GM19324 (cell line): ENCODE measurements around the gene ARFGAP1.

Experiments used
- ATAC-seq: cut with Tn5 transposase; IDR thresholded peaks from one replicate; pipeline ENCODE4 v1.9.1; 2021; ENCODE audit warnings: mild to moderate bottlenecking, moderate library complexity; ENCODE audit not compliant: unreplicated experiment, low FRiP score

ARFGAP1 gene

GRCh38 chr20:63272105-63273058 lies at the start of gene ARFGAP1:
Gene ARFGAP1 (plus strand): TSS chr20:63272813. CDS start chr20:63275581, 2,768 bp downstream.
- ATAC-seq: peak; percentile 93

DNA sequence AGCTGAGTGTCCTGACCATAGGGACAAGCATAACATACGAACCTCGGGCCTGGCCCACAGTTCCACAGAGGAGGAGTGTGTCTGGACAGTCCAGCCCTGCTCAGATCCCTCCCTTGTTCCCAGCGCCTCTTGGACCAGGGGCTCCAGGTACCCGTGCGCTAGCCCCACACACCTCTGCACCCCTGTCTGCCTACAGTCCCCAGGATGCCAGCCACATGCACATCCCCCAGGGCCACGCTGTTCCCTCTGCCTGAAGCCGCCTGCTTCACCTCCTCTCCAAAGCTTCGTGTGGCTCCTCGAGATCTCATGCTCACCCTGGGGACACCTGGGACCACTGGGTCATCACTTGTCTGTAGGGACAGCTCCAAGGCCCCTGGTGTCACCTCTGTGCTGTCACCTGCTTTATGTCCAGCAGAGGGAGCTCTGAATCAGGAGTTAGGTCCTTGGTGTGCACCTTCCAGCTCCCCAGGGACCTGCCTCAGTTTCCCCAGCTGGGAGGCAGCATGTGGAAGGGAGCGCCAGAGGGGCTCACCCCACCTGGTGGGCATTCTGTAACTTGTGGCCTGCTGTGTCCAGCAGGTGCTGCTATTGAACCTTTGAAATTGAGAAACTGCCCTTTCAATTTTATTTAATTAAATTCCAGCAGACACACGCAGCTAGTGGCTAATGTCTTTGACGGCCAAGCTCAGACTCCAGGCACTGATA lies 49.3 kb upstream of the ARFGAP1 start:
- no peak for ATAC-seq

DNA sequence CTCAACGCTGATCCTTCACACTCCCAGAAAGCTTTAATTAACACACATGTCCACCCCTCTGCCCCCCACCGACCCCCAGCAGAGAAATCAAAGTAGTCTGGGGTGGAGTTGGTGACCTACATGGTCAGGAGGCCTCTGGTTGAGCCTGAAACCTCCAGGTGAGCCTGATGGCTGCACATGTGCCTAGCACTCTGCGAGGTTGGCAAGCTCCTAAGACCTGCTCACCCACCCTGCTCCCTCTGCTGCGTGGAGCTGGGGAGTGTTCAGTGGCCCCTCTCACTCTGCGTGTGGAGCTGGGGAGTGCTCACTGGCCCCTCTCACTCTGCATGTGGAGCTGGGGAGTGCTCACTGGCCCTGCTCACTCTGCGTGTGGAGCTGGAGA lies 48.8 kb upstream of the ARFGAP1 start:
- ATAC-seq: no peak

DNA sequence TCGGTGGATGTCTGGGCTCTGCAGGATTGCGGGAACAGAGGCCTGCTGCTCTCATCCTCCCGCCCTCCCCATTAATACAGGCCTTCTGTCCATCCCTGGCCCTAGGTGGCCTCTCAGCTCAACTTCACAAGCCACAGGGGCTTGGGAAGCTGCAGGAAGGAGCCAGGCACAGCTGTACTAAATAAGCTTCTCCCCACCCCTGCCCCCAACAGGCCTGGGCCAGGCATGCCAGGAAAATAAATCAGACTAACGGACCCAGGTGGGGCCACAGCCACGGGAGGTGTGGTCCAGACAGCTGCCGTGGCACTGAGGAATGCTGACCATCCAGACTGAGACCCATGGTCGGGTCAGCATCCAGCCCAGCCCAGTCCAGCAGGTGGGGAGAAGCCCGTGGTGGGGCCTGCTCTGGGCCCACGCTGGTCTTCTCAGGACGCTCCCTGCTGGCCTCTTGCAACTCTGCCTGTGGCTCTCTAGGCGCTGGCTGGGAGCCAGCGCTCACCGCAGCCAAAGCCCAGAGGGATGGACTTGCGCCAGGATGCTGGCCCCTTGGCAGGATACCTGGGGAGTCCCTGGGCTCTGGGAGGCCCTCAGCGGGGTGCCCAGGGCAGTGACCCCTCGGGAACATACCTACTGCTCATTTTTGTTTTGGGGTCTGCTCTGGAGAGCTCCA lies 48.1 kb upstream of the ARFGAP1 start:
- ATAC-seq: no peak

DNA sequence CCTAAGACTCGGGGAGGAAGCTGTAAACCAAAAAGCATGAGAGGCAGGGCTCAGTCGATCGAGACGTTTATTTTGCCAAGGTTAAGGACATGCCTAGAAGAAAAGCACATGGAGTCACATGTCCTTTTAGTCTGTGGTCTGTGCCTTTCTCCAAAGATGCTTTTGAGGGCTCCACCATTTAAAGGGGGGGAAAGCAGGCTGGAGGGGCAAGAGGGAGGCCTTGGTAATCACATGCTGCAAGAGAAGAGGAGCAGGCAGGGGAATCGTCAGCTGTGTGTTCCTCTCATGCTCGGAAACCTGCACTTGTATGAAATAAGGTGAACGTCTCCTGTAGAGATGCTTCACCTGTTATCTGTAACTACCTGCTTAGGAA lies 47.5 kb upstream of the ARFGAP1 start:
- ATAC-seq: no peak

DNA sequence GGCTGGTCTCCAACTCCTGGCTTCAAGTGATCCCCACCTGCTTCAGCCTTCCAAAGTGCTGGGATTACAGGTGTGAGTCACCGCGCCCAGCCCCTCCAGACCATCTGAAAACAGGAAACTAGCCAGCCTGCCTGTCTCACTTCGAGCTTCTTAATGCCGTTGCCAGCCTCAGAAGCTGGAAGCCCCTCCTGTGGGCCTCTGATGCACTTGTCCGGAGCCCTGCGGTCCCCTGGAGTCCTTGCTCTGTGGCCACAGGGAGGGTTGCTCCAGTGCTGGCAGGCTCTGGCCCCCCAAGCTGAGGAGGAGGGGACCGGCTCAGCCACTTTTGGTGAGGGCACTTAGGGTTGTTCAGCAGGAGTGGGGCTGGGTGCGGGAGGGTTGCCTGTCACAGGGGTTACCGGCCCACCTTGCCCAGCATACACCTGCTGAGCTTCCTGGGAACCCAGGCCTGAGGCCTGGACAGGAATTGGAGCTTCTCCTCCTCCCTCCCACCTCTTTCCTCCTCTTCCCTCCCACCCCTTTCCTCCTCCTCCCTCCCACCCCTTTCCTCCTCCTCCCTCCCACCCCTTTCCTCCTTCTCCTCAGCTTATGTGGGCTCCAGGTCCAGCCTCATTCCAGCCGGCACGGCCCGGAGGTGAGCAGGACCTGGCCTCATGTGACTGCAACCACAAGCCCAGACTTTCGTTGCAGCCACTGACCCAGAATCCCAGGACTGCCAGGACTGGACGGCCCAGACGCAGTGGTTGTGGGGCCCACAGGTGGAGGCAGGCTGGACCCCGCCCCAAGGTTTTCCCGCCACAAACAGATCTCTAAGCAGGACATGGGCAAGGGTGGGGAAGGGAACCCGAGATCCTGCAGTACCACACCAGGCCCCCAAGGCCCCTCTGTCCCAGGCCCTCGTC lies 46.3 kb upstream of the ARFGAP1 start:
- no peak for ATAC-seq

GRCh38 chr20:63227260-63227659 lies 45.4 kb upstream of the ARFGAP1 start:
- ATAC-seq: no peak

DNA sequence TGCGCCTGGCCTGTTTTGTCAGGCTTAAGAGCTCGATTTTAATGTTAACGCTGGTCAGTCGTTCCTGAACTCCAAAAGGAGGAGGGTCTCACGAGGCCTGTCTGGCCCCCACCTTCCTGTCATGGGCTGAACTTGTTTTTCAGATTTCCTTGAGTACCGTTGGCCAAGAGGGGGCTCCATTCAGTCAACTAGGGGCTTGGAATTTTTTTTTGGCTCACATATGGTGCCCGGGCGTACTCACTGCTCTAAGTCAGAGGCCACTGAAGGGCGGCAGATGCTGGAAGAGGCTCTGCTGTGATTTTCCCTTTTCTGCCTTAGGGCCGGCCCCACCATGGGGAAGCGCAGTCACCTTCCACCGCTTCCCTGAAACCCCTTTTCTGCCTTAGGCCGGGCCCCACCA lies 43.8 kb upstream of the ARFGAP1 start:
- ATAC-seq: no peak

DNA sequence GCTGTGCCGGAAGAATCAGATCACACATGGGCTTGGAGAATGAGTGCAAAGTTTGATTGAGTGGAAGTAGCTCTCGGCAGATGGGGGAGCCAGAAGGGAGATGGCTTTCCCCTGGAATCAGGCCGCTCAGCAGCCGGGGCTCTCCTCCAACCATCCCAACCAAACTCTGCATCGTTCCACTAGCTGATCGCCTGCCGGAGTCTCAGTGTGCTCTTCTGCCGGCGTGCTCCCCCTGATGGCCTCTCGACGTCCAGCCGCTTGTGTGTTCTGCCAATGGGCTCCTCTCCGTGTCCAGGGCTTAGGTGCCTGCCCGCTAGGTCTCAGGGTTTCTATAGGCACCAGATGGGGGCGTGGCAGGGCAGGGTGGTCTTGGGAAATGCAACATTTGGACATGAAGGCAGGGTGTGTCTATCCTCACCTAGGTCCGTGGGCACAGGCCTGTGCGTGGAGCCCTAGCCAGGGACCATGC lies 41.8 kb upstream of the ARFGAP1 start:
- no peak for ATAC-seq

DNA sequence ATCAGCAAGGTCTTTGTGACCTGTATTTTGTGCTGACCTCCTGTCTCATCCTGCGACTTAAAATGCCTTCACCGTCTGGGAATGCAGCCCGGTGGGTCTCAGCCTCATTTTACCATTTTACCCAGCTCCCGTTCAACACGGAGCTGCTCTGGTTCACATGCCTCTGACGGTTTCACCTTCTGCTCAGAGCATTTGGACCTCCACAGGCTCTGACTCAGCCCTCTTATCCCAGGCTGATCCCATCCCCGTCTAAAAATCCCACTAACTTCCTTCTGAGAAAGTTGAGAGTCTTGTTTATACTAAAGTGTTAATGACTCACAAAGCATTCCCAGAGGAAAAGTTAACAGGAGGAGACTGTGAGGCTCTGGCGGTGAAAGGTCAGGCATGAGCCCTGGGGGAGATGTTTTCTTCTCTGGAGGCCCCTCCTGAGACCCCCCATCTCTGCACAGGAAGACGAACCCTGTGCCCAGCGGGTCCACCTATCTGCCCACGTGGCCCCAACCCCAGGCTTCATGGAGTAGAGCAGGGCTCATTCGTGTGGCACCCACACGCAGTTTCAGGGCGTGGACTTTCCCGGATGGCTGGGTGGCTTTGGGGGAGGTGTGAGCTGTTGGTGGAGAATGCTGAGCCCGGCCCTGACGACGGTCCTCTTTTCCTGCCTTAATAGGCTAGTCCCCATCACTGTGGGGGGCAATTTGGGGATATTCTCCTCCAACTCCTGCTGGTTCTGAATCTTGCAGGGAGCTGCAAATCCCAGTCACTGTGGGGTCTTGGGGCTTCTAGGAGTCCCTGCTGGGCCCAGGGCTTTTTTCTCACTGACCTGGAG lies 40.2 kb upstream of the ARFGAP1 start:
- ATAC-seq: no peak

DNA sequence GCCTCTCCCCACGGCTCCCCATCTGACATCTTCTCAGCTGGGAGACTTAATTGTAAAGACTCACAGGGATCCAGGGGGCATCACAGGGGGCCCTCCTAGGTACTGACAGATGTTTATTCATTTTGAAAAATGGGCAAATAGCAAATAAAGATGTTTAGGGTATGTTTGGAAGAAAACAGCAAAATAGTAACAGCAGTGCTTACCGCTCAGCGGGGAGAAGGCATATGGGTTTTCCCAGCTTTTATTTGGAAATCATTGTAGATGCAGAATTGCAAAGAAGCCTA lies 39.6 kb upstream of the ARFGAP1 start:
- no peak for ATAC-seq

- no peak for ATAC-seq
Observed at GRCh38 chr20:63233924-63234323, 38.7 kb upstream of the ARFGAP1 start.

- no peak for ATAC-seq
Observed at GRCh38 chr20:63234693-63235398, 37.8 kb upstream of the ARFGAP1 start.

DNA sequence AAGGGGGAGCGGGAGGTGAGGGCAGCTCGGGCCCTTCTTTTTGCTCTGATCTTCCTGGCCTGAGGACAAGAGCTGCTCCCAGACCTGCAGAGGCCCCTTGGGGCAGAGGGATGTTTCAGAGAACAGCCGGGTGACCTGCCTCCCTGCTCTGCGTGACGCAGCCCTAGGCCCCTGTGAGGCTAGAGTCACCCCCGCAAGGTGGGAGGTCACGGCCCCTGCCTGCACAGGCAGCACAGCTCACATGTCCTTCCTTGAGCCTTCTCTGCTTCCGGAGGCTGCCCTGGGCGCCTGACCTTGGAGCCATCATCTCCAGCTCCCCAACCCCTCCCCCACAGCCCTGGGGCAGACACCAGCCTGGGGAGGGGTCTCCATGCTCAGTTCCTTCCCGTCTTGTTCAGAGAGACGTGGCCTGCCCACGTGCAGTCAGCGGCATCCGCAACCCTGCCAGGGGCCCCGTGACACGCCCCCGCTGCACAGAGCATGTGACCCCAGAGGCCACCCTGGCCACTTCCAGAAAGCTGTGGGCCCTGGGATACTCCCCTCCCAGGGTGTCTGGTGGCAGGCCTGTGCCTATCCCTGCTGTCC lies 37.1 kb upstream of the ARFGAP1 start, which contains the start of gene BIRC7:
BIRC7 (plus strand) TSS at position 507 of the 585 bp plus-strand sequence. CDS start 192 bp downstream, outside the sequence.
- ATAC-seq: no peak

DNA sequence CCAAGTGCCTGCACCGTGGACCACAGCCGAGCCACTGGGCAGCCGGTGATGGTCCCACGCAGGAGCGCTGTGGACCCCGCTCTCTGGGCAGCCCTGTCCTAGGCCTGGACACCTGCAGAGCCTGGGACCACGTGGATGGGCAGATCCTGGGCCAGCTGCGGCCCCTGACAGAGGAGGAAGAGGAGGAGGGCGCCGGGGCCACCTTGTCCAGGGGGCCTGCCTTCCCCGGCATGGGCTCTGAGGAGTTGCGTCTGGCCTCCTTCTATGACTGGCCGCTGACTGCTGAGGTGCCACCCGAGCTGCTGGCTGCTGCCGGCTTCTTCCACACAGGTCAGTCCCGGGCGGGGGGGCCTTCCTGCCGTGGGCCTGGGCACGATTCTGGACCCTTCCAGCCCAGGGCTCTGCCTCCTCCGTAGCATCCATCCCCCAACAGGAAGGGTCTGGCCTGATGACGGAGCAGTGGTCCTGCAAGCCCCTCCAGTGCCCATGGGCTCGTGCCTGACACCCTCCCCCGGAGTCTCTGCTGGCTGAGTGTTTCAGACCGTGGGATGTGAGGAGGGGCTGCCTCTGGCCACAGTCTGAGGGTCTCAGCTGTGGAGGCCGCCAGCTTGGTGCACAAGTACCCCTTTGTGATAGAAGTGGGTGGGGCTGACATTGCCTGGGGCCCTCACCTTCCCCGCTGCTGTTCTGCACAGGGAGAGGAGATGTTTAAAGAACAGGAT lies 36.3 kb upstream of the ARFGAP1 start:
- no peak for ATAC-seq

DNA sequence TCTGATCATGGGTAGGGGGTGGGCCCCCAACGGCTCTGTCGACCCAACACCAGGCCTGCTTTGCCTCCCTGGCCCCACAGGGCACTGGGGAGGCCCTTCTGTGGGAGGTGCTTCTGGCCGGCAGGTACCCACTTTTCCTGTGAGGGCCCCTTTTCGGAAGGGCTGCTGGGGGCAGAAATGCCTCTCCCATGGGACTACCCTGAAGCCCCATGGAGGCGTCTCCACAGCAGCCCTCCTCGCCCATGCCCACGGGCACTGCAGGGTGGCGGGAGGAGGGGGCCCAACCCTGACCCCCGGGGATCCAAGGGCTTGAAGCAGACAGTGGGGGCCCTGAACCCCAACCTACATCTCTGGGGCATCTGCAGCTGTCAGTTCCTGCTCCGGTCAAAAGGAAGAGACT lies 34.6 kb upstream of the ARFGAP1 start:
- no peak for ATAC-seq

DNA sequence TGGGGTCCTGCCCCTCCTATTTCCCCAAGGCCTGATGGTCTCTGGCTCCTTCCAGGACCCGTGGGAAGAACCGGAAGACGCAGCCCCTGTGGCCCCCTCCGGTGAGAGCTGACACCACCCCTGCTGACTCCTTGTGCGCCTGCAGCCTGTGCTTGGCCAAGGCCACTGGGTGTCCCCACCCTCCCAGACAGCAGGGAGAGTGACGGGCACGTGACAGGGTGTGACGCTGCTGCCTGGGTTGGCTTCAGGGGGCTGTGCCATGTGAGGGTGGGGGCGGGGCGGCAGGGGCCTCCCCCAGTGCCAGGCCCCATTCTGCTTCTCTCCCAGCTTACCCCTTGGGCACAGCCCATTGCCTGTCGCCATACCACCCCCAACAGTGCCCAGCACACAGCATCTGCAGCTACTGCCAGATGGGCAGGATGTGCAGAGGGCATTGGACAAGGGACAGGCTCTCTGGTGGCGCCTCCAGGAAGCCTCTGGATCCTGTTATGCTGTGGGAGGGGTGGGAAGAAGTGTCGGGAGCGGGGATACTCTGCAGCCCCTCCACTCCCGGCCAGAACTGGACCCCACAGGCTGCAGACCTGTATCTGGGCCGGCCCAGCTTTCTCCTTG lies 34.0 kb upstream of the ARFGAP1 start:
- ATAC-seq: no peak
